Kidney (tissue), 14 donors: ENCODE measurements around the gene CPT1C. TPM values are rescaled to one million over a fixed set of nuclear protein-coding genes. Genes with fewer than 3 reads are reported as not detected.

Experiments used
- DNase-seq, 5 donors: peaks; one replicate each; pipeline ENCODE4 v3.0.0-alpha.2; 2013 to 2020
- FAIRE-seq: peaks from 2 replicates; lab custom pipeline; 2012; peaks lifted over from hg19 to GRCh38; lab: Jason Lieb, UNC
- H3K27ac ChIP-seq, 2 donors: one replicate each; pipeline ENCODE4 v1.7.0; 2013; ENCODE audit warnings: low read depth in 2 of 2, low read length in 2 of 2, inconsistent platforms in 1 of 2
- H3K27me3 ChIP-seq: one replicate; pipeline ENCODE4 v1.7.1; 2013; ENCODE audit warnings: low read length, inconsistent platforms; ENCODE audit not compliant: control insufficient read depth, insufficient read depth
- H3K36me3 ChIP-seq, 3 donors: one replicate each; pipeline versions ENCODE4 v1.7.0 to v1.7.1; 2013; ENCODE audit warnings: low read length in 3 of 3, control low read depth in 1 of 3, inconsistent platforms in 1 of 3; ENCODE audit not compliant: insufficient read depth in 3 of 3, control insufficient read depth in 2 of 3
- H3K4me1 ChIP-seq, 3 donors: one replicate each; pipeline versions ENCODE4 v1.7.0 to v1.7.1; 2013; ENCODE audit warnings: low read length in 3 of 3, inconsistent platforms in 1 of 3, low read depth in 1 of 3; ENCODE audit not compliant: control insufficient read depth in 2 of 3, insufficient read depth in 2 of 3
- H3K4me3 ChIP-seq, 3 donors: one replicate each; pipeline versions ENCODE4 v1.7.0 to v1.8.1; 2013; ENCODE audit warnings: low read length in 3 of 3, control low read depth in 1 of 3, inconsistent platforms in 1 of 3
- H3K9ac ChIP-seq, 3 donors: one replicate each; pipeline versions ENCODE4 v1.7.0 to v1.7.1; 2013; ENCODE audit warnings: low read length in 3 of 3, control low read depth in 1 of 3, inconsistent platforms in 1 of 3
- H3K9me3 ChIP-seq, 3 donors: one replicate each; pipeline versions ENCODE4 v1.7.0 to v1.7.1; 2013; ENCODE audit warnings: low read length in 3 of 3, control low read depth in 1 of 3, inconsistent platforms in 1 of 3; ENCODE audit not compliant: control insufficient read depth in 2 of 3, insufficient read depth in 1 of 3
- intact Hi-C: fragments of 100-400 bp; cut with DNase I; formaldehyde crosslinking; loops from one replicate; pipeline ENCODE4 v1.11.1; 2022
- polyA plus RNA-seq: library from polyadenylated mRNA; stranded (reverse); fragments of 350-450 nt; fragmentation: Illumina TruSeq; extraction: RNeasy Lipid Tissue Mini Kit (QIAGEN cat#74804); gene quantifications from one replicate; pipeline ENCODE4 v1.2.3, GENCODE V29; 2014; ENCODE audit warnings: low read depth, low replicate concordance; ENCODE audit not compliant: insufficient read depth
- total RNA-seq: library from RNA; stranded (reverse); fragmentation: NEBNext Ultra II Directional; extraction: Animal tissue kit (Norgen Biotek cat#: 25700); gene quantifications from one replicate; pipeline ENCODE4 v1.2.1, GENCODE V29; 2021
- TF ChIP-seq, protein P1 (sequence below): IDR thresholded peaks from 3 replicates; pipeline ENCODE4 v1.5.1; 2012; ENCODE audit warnings: mild to moderate bottlenecking, moderate library complexity, borderline replicate concordance; ENCODE audit not compliant: insufficient read depth; ENCODE audit errors: extremely low read depth
- donor health status: control.
- donor health status: control.
- donor health status: control.
- donor health status: control.
- donor health status: control.
- donor health status: DM: yes; HTN: yes; CAD: no.
- donor health status: Normal renal cell carcinoma (clear cell type).

Gene CPT1C
- total and polyA plus RNA-seq, 2 donors from 2014 or later, result 2.6 to 6.0 TPM

DNA sequence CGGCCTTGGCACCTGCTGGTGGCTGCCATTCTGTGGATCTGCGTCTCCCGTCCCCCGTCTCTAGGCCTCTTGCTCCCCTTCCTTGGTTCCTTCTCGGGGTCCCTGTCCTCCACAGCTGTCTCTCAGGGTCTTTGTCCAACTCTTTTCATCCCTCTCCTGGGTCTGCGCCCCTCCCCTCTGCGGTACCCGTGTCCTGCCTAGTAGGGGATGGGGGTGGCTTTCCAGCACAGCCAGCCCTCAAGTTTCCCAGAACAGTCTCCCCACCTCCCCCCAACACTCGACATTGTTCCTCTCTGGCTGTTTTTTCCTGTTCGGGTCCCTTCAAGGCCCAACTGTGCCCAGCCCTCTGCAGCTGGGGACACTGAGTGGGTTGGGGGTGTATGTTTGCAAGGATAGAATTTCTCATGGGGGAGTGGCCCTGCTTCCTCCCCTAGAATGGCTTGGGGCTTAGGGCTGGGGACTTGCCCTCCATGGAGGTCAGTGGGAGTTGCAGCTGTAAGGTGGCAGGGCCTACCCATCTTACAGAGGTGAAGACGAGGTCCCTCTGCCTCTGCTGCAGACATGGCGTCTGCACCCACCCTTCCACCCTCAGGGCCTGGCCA is 2.3 kb upstream of the CPT1C start:
- DNase-seq (peak in 1 of 5 donors; percentile 58), FAIRE-seq (no peak)
- Histone ChIP-seq H3K27ac (peak overlapping the region in 1 of 2 donors; percentile 28), H3K9me3 (no peaks in the 10 kb centered on the region), H3K4me3 (no peak overlapping the region), H3K9ac (no peak overlapping the region), H3K4me1 (peaks cover 0 to 20% (median 6%) of the 10 kb centered on the region in 3 donors), H3K36me3 (peaks cover 0 to 16% (median 13%) of the 10 kb centered on the region in 3 donors), H3K27me3 (no peaks in the 10 kb centered on the region)
- TF ChIP-seq, protein P1, sequence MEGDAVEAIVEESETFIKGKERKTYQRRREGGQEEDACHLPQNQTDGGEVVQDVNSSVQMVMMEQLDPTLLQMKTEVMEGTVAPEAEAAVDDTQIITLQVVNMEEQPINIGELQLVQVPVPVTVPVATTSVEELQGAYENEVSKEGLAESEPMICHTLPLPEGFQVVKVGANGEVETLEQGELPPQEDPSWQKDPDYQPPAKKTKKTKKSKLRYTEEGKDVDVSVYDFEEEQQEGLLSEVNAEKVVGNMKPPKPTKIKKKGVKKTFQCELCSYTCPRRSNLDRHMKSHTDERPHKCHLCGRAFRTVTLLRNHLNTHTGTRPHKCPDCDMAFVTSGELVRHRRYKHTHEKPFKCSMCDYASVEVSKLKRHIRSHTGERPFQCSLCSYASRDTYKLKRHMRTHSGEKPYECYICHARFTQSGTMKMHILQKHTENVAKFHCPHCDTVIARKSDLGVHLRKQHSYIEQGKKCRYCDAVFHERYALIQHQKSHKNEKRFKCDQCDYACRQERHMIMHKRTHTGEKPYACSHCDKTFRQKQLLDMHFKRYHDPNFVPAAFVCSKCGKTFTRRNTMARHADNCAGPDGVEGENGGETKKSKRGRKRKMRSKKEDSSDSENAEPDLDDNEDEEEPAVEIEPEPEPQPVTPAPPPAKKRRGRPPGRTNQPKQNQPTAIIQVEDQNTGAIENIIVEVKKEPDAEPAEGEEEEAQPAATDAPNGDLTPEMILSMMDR, result no peak
- intact Hi-C loops, result no loop called here

DNA sequence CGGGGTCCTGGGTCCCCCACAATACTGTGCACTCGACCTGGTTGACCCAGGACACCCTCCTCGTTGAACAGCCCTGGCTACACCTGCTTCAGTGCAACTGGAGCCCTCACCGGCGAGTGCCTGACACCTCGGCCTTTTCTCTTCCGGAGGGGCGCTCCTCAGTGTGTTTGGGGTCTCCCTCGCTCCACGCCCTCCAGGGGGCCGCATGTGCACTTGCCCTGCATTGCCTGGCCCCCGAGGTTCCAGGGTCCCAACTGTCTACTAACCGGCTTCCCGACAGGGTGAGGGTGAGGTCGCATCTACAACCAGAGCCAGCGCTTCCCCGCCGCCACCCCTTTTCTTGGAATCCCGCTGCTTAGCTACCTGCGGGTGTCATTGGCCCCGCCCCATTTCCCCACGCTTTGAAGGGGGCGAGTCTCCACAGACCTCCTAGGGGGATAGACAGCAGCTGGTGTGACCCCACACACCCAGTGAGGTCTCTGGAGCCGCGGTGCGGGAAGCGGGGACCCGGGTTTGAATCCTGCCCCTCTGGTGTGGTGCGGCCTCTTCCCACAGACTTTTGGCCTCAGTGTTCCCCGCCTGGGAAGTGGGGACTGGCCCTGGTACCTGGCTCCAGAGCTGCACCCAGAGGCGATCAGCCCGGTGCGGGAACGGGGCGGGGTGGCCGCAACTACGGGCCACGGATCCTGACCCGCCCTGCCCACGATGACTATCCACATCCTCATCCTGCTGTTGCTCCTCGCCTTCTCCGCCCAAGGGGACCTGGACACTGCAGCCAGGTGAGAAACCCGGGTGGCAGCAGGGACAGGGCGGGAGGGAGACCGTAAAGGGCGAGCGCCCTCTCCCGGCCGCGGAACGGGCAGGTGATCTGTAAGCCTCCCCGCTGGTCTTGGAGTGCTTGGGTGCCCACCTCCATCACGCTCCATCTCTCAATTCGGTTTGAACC is 1.5 kb upstream of the CPT1C start, which contains the start of gene ADM5:
Gene ADM5, plus strand, starts transcription at position 462 of the 946 bp plus-strand sequence. Its CDS starts 244 bp downstream, at position 706.
- intact Hi-C loops, result no loop called here
- H3K9ac ChIP-seq, result peak within 1 kb of the TSS in 2 of 3 donors; percentile 46 to 55
- H3K36me3 ChIP-seq, result peaks cover 0 to 12% (median 7%) of the 10 kb centered on the region in 3 donors
- peaks cover 0 to 20% (median 6%) of the 10 kb centered on the region in 3 donors for H3K4me1 ChIP-seq
- FAIRE-seq (no peak), DNase-seq (peak in 4 of 5 donors; percentile 69 to 84 (median 74))
- no peaks in the 10 kb centered on the region for H3K27me3 ChIP-seq
- TF ChIP-seq, protein P1, result peak; percentile 44
- H3K4me3 ChIP-seq, result peak within 1 kb of the TSS; percentile 37 to 62 (median 58)
- peak within 1 kb of the TSS in 1 of 2 donors; percentile 28 for H3K27ac ChIP-seq
- no peaks in the 10 kb centered on the region for H3K9me3 ChIP-seq

DNA sequence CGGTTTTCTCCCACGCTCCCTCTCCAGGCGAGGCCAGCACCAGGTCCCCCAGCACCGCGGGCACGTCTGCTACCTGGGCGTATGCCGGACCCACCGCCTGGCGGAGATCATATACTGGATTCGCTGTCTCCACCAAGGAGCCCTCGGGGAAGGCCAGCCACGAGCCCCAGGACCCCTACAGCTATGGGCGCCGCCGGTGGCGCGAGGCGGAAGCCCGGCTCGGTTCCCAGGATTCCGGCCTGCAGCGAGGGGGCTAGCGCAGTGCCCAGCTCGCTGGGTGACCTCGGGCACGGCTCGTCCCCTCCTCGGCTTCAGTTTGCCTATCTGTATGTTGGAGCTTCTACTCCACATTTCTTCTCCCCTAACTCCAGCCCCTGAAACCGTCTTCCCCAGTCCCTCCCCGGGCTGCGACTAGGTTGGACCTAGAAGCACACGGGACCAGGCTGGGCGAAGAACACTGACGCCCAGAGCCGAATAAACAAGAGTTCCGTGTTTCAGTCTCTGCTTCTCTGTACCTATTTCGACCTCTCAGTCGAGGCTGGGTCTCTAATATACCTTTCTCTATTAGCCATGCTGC is 749 bp upstream of the CPT1C start:
- Histone ChIP-seq H3K36me3 (peaks cover 0 to 8% (median 7%) of the 10 kb centered on the region in 3 donors), H3K27ac (no peak overlapping the region), H3K27me3 (no peaks in the 10 kb centered on the region), H3K4me3 (peak overlapping the region; percentile 37 to 62 (median 58)), H3K9me3 (no peaks in the 10 kb centered on the region), H3K4me1 (peaks cover 0 to 20% (median 6%) of the 10 kb centered on the region in 3 donors), H3K9ac (peak overlapping the region; percentile 7 to 55 (median 46))
- FAIRE-seq (no peak), DNase-seq (peak in 1 of 5 donors; percentile 77)
- intact Hi-C loops, result no loop called here
- TF ChIP-seq, protein P1, result no peak
